HG03575 (cell line): ENCODE measurements around the gene RXRA.

Source experiments
- ATAC-seq: cut with Tn5 transposase; IDR thresholded peaks from one replicate; pipeline ENCODE4 v1.9.1; 2021; ENCODE audit not compliant: unreplicated experiment, insufficient number of reproducible peaks, low FRiP score; ENCODE audit errors: extremely low read depth

The RXRA gene

DNA sequence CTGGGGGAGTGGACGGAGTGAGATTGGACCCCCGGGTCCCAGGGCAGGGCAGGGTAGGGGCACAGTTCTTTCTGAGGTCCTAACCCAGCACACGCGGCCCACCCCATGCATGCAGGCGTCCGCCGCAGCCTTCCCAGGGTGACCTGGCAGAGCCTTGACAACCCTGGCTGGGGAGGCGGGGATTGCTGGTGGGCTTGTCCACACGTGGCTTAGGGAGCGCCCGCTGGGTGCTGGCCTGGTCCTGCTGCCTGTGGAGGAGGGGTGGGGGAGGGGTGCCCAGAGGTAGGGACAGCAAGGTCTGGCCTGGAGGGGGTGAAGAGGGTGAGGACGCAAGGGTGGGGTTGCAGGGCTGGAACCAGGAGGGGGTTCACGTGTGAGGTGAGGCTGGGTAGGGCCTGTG is 6.0 kb downstream of the RXRA start:
- ATAC-seq, result no peak

DNA sequence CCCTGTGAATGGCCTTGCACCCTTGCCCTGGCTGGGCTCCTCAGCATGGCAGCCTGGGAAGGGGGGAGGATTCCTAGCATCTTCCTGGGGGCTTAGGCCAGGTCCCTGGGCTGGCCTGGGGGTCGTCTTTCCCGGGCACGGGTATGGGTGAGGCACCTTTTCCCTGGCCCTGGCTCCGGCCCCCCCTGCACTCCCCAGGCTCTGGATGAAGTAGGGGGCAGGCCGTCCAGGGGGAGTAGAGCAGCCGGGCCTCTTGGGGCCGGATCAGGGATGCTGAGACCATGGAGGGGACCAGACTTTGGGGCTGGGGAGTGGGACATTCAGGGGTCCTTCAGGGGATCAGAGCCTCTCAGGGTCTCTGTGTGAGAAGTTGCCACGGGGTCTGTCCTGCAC is 6.6 kb downstream of the RXRA start:
- ATAC-seq, result no peak

DNA sequence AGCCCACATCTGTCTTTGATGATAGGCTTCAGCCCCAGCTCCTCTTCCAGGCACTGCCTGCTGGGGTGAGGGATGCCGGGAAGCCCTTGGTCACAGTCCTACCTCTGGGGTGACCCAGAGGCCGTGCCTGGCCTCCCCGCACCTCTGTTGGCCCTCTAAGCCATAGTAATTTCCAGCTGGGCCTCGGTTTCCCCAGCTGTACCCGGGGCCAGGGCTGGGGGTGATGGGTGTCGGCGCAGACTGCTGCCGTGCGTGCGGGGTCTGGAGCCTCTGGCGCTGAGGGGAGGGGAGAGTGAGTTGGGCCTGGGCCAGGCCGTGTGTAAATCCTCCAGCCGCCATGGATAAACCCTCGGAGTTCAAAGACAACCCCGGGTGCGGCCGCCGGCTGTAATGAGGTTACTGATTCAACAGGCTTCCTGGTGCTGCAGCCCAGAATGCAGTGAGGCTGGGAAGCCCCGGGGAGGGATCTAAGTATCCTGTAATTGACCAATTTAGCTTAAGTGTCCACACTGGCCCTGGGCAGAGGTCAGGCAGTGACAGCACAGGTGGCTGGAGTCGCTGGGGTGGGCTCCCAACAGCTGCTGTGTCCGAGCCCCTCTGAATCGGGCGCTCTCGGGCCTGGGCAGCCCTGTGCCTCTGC is 7.1 kb downstream of the RXRA start:
- no peak for ATAC-seq

DNA sequence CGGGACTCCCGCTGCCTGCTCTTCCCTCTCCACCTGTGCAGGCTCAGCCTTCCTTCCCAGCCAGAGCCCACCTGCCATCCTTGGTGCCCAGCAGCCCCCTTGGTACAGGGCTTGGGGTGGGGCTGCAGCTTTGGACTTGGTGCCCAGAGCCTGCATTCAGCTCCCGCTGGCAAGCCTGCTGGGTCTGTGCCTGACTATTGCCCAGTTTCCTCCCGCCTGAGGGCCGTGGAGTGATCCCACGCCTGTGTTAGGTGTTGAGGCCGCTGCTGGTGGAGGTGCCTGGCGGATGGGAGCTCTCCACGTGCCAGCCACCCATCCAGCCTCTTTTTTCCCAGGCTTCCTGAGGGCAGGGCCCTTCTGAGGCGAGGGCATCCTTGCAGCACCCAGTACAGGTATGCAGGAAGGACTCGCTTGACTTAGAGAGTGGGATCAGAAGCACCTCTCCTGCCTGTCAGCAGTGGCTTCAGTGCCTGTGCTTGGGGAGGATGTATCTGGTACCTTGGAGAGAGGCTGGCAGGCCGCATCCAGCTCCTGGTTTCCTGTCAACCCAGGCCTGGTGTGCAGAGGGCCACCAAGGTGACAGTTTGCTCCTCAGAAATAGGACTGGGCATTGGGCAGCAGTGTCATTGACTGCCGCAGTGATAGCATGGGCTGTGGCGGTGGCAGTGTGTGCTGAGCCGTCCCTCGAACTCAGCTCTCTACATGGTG is 7.8 kb downstream of the RXRA start:
- no peak for ATAC-seq

DNA sequence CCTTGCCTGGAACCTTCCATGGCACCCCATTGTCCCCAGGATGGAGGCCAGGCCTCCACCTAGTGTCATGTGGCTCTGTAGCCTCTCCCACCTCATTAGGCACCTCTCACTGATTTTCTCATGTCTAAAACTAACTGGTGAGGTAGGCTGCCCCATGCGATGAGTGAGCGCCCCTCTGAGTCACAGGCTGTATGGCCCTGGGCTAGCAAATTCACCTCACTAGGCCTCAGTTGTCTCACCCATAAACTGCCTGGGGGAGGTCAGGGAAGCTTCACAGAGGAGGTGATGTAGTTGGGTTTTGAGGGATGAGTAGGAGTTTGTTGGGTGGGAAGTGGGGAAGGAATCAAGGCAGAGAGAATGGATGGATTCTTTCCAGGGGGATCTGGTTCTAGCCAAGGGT is 8.8 kb downstream of the RXRA start:
- ATAC-seq, result no peak

DNA sequence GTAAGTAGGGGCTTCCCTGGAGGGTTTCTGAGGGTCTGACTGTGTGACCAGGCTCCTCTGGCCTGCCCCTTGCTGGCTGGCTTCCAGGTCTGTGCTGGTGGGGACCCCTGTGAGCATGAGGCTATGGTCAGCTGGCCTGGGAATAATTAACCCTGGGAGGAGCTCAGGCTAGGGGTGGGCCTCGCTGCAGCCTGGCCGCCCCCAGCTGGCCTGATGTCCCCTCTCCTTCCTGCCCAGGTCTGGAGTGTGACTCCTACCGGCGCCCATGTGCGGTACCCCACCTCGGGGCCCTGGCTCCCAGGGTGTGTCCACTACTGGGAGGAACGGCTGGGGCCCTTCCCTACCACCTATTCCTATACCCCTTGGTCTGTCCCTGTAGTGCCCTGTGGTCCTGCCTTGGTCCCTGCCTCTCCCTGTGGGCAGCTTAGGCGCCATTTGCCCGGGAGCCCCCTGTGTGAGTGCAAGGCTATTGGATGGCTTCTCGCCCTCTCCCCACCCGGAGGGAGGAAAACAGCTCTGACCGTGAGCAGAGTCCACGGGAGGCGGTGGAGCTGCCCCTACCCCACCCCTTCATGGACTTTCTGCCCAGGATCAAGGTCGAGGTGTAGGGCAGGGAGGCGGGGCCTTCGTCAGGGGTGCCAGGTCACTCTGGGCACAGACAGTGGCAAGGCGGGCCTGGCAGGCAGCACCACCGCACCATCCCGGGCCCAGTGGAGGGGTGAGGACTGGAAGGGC is 9.4 kb downstream of the RXRA start:
- no peak for ATAC-seq

DNA sequence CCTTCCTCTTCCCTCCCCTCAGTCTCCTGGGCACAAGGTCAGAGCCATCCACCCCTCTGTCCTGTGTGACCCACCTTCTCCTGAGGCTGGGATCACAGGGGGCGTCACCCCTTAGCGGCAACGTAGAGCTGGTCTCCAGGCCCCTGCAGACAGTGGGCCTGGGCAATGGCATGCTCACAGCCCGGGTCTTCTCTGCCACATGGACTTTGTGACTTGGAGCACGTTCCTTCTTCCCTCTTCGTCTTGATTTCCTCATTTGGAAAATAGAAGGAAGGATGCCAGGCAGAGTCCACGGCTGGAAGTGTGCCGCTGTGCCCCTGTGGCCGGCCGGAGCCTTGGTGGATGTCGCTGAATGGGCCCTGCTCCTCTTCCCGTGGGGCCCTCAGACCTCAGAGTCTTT is 10.0 kb downstream of the RXRA start:
- ATAC-seq, result no peak

DNA sequence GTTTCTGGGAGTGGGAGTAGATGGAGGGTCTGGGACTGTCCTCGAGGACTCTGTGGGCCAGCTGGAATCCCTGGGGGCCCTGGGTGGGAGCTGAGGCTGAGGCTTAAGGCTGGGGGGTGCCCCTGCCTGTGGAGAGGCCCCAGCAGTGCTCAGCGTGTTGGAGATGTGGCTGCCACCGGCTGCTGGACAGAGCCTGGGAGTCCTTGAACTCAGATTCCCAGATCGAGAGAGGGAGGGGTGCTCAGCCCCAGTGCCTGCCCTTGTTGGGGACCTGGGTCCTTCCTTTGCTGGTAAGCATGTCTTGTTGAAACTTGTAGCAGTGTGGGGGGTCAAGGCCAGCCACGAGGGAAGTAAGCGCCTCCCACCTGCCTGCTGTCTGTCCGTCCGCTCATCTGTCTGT is 10.7 kb downstream of the RXRA start:
- no peak for ATAC-seq

DNA sequence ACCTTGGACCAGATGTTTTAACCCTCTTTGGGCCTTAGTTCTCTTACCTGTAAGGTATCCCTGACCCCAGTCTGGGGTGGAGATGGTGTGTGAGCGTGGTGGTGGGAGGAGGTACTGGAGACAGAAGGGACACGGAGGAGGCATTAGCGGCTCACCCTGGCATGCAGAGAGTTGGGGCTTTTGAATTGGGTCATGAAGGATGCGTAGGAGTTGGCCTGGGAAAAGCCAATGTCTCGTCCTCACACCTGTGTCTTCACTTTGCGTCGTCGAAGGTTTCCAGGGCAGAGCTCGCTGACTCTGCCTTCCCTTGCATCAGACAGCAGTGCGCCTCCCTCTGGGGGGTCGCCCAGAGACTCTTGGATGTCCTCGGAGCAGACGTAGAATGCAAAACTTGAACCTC is 11.2 kb downstream of the RXRA start:
- ATAC-seq, result no peak

DNA sequence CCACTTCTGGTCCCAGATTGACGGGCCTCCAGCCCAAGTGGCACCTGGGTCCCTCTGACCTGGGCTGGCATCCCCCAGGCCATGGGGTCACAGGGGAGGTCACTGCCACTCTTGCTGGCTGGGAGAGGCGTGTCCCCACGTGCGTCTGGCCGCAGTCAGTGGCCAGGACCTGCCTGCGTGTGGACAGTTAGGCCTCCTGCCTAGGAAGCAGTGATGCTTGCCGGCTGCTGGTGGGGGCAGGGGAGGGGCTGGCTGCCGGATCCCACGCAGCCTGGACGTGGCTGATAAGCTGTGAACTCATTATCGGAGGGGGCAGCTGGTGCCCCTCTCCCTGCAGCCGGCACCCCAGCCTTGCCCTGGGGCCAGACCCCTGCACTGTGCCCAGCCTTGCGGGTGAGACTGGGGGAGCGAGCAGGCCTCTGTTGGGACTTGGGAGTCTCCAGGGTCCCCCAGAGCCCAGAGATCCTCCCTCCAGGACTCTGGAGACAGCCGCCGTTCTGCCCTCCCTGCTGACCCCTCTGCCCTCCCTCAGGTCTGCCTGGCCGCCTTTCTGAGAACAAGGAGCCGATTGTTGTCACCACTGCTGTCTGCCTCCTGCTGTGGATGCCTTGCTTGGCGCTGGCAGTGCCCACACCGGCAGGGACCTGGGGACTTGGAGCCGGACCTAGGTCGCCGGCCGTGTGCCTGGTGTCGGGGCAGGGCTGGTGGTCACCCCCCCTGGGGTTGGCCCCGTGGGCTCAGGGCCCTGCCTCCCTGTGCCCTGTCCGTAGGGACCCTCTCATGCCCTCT is 12.3 kb downstream of the RXRA start:
- no peak for ATAC-seq

DNA sequence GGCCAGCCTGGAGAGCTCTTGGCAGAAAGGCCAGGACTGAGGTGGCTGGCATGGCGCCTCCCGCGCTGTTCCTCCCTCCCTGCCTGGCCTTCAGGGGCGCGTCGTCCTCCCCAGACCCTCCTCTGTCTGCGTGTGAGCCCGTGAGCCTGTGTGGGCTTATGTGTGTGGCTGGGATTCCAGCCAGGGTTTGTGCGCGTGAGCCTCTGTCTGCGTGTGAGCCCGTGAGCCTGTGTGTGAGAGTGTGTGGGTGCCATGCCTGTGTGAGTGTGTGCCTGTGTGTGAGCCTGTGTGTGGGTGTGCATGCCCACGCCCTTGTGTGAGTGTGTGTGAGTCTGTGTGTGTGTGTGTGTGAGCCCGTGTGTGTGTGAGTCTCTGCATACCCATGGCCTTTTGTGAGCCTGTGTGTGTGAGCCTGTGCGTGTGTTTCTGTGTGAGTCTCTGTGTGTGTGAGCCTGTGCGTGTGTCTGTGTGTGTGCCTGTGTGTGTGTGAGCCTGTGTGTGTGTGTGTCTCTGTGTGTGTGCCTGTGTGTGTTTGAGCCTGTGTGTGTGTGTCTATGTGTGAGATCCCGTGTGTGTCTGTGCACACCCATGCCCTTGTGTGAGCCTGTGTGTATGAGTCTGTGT is 13.0 kb downstream of the RXRA start:
- no peak for ATAC-seq

DNA sequence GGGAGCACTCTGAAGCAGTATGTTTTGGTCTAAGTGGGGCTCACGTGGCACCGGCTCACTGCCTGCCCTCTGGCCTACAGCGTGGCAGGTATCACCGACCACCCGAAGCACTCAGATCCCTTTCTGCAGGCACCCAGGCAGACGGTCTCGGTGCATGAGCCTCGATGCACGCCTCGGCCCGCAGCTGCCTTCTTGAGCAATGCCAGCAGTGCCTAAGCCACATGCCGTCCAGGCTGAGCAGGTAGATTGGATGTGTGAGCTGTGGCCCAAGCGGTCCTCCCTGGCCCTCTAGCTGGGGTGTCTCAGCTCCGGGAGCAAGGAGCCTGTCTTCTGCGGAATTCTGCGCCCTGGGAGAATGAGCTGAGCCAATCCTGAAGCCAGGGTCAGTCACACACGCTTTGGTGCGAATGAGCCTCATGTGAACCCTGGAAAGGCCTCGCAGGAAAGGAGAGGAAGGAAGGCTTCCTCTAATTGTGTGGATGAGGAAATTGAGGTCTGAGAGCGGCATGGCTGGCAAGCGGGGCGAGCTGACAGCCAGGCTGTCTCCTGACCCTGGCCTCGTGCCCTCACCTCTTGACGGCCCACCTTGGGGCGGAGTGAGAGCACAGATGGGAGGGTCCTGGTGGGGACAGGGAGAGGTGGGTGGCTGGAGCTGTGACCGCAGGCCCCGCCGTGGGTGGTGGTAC is 14.4 kb downstream of the RXRA start:
- no peak for ATAC-seq

DNA sequence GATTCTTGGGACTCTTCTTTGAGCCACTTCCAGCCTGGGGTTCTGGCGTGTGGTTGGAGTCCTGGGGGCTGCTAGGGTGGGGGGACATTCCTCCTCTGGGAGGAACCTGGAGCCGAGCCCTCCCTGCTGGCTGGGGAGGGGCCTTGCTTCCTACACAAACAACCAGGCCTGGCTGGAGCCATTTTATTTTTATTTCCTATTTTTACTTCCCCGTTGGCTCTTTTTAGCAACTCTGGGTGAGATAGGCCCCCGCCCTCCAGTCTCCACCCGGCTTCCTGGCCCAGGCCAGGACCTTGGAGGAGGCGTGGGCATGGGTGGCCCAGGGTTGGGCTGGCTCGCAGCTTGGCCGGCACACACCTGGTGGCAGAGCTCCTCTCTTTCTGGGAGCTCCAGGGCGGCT is 15.1 kb downstream of the RXRA start:
- no peak for ATAC-seq

DNA sequence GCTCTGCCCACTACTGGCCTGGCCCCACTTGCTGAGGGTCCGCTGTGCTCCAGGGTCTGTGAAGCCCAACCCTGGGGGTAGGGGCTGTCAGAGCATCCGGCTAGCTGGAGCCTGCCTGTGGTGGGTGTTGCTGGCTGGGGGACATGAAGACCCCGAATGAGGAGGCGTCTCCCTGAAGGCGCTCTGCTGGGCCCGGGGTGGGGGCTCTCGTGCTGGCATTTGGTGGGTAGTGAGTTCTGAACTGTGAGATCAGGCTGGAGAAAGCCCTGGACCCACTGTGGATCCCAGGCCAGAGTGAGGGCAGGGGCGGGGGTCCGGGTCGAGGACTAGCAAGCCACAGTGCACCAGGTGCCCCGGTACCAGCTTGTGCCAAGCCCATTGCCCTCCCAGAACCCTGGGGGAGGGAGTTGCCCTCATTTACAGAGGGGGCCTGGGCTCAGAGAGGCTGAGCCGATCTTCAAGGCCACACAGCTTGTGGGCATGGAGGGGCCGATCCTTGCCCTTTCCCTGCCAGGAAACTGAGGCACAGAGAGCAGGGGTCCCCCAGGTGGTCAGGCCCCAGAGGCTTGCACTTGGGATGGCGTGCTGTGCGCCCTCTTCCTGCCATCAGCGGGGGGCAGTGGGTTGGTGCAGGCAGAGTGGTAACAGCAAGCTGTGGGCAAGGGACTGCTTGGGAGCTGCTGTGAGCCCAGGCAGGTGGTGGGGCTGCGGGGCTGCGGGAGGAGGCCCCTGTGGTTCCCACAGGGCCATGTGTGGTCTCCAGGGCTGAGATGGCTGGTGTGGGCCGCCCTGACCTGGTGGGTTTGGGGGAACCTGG is 15.9 kb downstream of the RXRA start:
- no peak for ATAC-seq

DNA sequence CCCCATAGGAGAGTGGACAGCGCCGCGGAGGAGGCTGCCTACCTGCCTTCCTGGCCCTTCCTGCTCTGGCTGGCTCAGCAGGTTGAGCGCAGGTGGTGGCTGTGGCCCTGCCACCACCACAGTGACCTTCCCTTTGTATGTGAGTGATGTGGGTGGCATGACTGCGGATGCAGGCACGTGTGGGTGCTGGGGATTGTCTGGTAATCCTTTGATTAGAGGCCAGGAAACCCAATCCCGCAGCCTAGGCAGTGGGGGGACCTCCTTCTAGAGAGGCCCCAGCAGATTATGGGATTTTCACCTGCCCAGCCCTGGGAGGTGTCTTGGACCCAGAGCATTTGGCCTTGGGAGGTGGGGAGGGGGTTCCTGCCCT is 16.5 kb downstream of the RXRA start:
- no peak for ATAC-seq

DNA sequence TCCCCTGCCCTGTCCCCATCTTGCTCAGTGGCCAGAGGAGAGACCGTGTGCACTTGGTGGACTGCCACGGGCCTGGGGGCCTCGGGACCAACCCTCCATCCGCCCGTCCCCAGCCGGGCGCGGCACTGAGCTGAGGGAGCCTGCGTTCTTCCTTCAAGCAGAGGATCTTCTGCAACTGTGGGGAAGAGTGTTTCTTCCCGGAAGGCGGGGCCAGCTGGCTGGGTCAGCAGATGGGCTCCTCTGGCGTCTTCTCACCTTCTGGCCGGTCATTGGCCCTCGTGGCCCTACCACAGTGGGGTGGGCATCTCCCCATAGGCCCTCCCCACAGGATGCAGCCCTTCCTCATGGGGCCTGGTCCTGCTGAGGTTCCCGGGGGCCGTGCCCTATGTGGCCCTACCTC is 17.4 kb downstream of the RXRA start:
- no peak for ATAC-seq

DNA sequence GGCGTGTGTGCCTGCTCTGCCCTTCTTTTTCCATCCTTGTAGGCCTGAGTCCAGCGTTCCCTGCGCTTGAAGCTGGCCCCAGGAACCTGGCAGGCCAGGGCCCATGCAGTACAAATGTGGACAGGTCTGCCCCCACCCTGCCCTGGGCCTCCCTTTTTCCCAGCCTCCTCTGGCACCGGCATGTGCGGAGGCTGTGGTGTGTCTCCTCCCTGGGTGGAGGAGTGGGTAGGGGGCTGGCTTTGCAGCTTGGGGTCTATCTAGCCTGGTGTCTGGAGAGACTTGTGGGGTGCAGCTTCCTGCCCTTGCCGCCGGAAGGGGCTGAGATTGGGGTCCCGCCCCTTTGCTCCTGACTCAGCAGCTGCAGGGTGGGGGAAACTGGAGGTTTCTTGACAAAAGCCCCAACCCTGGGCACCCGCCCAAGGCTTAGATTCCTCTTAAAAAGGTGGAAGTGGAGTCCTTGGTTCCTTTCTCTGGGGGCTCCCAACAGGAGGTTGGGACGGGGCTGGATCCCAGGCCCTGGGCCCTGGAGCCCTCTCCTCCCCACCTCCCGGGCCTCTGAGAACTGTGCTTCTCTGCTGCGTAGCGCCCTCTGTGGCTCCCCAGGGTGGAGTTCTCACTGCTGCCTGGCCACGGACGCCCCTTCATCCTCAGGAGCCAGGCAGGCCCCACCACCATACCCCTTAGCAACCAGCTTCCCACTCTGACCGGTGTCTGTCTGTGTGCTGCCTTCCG is 18.0 kb downstream of the RXRA start:
- ATAC-seq, result no peak
